ENCODE measurements around the gene HIGD1B. TPM values are rescaled to one million over a fixed set of nuclear protein-coding genes. Genes with fewer than 3 reads are reported as not detected.

Gene HIGD1B
- total RNA-seq, 1 donor, result not detected

DNA sequence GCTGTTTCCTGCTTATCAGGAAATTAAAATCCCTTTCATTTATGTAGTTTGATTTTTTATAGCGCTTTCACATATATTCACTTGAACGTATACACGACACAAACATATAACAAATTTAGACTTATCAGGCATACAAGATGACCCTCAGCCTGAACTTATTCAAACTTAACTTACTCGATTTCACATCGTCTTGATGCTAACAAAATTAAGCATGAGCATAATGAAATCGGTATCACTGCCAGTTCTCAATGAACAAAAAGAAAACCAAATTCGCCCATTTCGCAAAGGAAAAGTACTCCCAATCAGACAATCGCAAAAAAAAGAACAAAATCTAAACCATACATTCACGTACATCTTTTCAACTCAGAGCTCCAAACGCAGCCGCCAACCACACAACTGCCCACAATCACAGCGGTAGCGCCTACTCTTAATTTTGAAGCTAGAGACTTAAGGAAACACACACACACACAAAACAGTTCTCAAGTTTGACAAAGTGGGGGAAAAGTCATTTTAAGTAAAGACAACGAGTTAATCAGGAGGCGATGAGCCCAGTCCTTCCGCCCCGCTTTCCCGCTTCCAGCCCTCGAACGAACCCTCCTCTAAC lies 18.7 kb upstream of the HIGD1B start:
- TF ChIP-seq, protein P1, sequence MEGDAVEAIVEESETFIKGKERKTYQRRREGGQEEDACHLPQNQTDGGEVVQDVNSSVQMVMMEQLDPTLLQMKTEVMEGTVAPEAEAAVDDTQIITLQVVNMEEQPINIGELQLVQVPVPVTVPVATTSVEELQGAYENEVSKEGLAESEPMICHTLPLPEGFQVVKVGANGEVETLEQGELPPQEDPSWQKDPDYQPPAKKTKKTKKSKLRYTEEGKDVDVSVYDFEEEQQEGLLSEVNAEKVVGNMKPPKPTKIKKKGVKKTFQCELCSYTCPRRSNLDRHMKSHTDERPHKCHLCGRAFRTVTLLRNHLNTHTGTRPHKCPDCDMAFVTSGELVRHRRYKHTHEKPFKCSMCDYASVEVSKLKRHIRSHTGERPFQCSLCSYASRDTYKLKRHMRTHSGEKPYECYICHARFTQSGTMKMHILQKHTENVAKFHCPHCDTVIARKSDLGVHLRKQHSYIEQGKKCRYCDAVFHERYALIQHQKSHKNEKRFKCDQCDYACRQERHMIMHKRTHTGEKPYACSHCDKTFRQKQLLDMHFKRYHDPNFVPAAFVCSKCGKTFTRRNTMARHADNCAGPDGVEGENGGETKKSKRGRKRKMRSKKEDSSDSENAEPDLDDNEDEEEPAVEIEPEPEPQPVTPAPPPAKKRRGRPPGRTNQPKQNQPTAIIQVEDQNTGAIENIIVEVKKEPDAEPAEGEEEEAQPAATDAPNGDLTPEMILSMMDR (IDR thresholded peaks at IDR 0.05; ENCODE audit: insufficient read depth, low read depth, low read length), result no peak
- peak; percentile 45 for DNase-seq (ENCODE audit: low read depth)

DNA sequence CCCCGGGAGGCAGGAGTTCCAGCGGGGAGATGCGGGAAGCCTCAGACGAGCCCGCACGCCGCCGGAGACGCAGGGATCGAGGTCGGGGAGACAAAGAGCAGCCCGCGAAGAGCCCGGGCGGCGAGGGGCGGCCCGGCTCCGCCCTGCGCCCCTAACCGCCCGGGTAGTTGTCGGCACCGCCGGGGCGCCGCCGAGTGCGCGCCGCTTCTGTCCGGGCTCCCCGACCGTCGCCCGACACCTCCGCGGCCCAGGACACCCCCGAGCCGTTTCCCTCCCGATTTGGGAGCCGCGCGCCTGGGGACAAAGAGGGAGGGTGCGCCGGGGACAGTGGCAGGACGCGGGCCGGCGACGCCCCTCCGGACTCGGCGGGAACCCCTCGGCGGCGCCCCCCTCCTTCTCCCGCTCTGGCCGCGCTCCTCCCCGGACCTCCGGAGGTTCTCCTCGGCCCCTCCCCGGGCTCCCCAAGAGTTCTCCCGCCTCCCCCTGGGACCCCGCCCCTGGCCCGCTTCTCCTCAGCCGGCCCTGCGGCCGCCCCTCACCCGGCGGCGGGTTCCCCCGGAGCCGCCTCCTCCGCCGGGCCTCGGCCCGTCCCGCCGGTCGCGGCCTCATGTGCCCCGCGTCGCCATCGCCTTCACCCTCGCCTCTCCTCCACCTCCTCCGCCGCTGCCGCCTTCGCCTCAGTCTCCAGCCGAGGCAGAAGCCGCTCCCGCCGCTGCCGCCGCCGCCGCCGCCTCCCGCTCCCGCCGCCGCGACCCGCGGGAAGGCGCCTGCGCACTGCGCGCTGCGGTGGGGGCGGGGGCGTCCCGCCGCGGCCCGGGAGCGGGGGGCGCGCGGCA lies 17.9 kb upstream of the HIGD1B start, which contains the start of gene GJC1:
Gene GJC1, minus strand, starts transcription at position 765 of the 836 bp plus-strand sequence. CDS start 24,470 bp downstream, outside the sequence.
- peak within 1 kb of the TSS; percentile 85 for H3K4me3 ChIP-seq (ENCODE audit: low read depth, low read length)
- DNase-seq (ENCODE audit: low read depth), result peak; percentile 44
- TF ChIP-seq, protein P1 (IDR thresholded peaks at IDR 0.05; ENCODE audit: insufficient read depth, low read depth, low read length), result no peak

More for the DNA sequence above, 18.7 kb upstream of the HIGD1B start:
- peak overlapping the region; percentile 85 for H3K4me3 ChIP-seq (ENCODE audit: low read depth, low read length)

DNA sequence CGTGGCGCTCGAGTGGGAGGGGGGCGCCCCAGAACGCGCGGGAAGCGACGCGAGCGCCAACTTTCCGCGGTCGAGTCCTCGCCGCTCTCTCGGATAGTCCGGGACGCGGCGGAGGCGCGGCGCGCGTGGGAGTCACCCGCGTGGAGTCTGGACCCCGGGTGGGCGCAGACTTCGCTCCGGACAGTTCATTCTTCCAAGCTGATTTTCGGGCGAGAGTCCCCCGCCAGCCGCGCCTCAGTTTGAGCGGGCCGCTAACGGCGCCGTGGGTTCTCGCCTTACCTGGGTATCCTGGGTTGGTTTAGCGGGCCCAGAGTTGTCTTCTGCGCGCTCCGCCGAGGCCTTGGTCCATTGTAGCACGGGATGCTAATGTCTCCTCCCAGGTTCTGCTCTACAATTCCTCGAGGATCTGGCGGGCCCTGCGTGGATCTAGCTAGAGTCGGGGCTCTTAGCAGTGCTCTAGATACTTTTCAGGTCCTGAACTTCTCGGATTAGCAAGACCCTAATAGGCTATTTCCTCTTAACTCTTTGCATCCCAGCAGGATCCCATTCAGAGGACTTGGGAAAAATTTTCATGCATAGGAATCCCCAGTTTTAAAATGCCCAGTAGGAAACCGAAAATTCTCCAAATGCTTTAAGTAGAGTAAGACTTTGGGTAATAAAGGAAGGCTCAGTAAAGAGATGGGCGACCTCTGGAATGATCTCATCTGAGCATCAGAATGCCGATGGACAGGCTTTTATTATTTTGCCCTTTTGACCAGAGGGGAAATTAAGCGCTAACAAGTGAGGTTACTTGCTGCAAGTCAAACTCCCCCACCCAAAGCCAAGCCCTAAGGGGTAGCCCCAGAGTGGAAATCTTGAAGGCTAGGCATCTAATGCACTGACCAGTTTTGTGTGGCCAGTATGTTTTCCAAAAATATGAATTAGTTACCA lies 17.1 kb upstream of the HIGD1B start:
- H3K4me3 ChIP-seq (ENCODE audit: low read depth, low read length), result peak overlapping the region; percentile 85
- DNase-seq (ENCODE audit: low read depth), result peak; percentile 41
- TF ChIP-seq, protein P1 (IDR thresholded peaks at IDR 0.05; ENCODE audit: insufficient read depth, low read depth, low read length), result no peak

DNA sequence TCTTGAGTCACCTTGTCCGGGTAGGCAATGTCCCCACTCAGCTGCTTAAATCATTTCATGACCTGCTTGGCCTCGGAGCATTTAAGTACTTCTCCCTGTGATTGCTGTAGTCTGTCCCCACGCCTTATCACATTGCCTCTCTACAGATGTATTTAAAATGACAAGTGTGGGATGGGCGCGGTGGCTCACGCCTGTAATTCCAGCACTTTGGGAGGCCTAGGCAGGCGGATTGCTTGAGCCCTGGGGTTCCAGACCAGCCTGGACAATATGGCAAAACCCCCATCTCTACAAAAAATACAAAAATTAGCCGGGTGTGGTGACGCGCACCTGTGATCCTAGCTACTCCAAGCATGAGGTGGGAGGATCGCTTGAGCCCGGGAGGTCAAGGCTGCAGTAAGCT lies 16.3 kb upstream of the HIGD1B start:
- DNase-seq (ENCODE audit: low read depth), result no peak
- H3K4me3 ChIP-seq (ENCODE audit: low read depth, low read length), result no peak overlapping the region
- TF ChIP-seq, protein P1 (IDR thresholded peaks at IDR 0.05; ENCODE audit: insufficient read depth, low read depth, low read length), result no peak

DNA sequence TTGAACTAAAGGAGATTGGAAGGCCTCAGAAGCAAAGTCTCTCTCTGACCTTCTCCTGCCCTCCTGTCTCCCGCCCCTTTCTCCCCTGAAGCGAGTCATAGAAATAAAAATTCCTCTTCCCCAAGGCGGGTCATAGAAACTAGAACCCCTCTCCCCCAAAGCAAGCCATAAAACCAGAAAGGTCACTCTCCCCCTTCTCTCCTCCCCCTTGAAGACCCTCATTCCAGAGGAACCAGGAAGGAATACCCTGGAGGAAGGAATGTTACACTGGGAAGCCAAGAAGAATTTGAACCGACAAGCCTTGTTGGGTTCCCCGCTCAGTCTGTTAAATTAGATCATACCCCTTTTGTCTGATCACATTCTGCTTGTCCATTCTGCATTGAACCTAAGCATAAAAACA lies 14.9 kb upstream of the HIGD1B start:
- DNase-seq (ENCODE audit: low read depth), result no peak
- TF ChIP-seq, protein P1 (IDR thresholded peaks at IDR 0.05; ENCODE audit: insufficient read depth, low read depth, low read length), result no peak
- no peak overlapping the region for H3K4me3 ChIP-seq (ENCODE audit: low read depth, low read length)

DNA sequence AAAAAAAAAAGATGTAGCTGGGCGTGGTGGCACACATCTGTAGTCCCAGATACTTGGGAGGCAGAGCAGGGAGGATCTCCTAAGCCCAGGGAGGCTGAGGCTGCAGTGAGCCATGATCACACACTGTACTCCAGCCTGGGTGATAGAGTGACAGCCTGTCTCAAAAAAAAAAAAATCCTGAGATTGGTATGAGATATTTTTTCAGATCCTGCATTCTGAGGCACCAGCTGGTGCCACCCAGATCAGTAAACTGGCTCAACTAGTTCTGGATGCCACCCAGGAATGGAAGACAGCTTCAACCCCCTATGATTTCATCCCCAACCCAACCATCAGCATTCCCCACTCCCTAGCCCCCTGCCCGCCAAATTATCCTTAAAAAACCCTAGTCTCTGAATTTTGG lies 10.5 kb upstream of the HIGD1B start:
- DNase-seq (ENCODE audit: low read depth), result no peak
- H3K4me3 ChIP-seq (ENCODE audit: low read depth, low read length), result no peak overlapping the region
- TF ChIP-seq, protein P1 (IDR thresholded peaks at IDR 0.05; ENCODE audit: insufficient read depth, low read depth, low read length), result no peak
